ENCODE results near the gene FAM72D.
"Not testable (repeated sequence)": the region's sequence is repeated elsewhere in the genome, so short reads cannot be mapped to it uniquely, and the experiment has no call there.

Gene FAM72D

GRCh38 chr1:145082483-145083255 is 13.1 kb upstream of the FAM72D start:
- not testable (repeated sequence) for DNase-seq (ENCODE audit: low read depth in 3 of 3)

GRCh38 chr1:145093517-145094149 is 2.1 kb upstream of the FAM72D start:
- not testable (repeated sequence) for DNase-seq (ENCODE audit: low read depth in 3 of 3)

- not testable (repeated sequence) for DNase-seq (ENCODE audit: low read depth in 3 of 3)
Observed at GRCh38 chr1:145094655-145095211, 1.0 kb upstream of the FAM72D start.

GRCh38 chr1:145101725-145102124 is 6.0 kb downstream of the FAM72D start:
- not testable (repeated sequence) for DNase-seq (ENCODE audit: low read depth in 3 of 3)

- DNase-seq (ENCODE audit: low read depth in 3 of 3): not testable (repeated sequence)
Observed at GRCh38 chr1:145103294-145103693, 7.5 kb downstream of the FAM72D start.

- not testable (repeated sequence) for DNase-seq (ENCODE audit: low read depth in 3 of 3)
Observed at GRCh38 chr1:145111674-145112073, 15.9 kb downstream of the FAM72D start.

GRCh38 chr1:145112703-145113102 is 16.9 kb downstream of the FAM72D start:
- DNase-seq (ENCODE audit: low read depth in 3 of 3): not testable (repeated sequence)

GRCh38 chr1:145114560-145115057 is 18.8 kb downstream of the FAM72D start:
- not testable (repeated sequence) for DNase-seq (ENCODE audit: low read depth in 3 of 3)

- not testable (repeated sequence) for DNase-seq (ENCODE audit: low read depth in 3 of 3)
Observed at GRCh38 chr1:145115587-145116493, 20.1 kb downstream of the FAM72D start.

GRCh38 chr1:145119842-145120241 is 24.1 kb downstream of the FAM72D start:
- not testable (repeated sequence) for DNase-seq (ENCODE audit: low read depth in 3 of 3)

GRCh38 chr1:145122344-145123061 is 26.7 kb downstream of the FAM72D start:
- not testable (repeated sequence) for DNase-seq (ENCODE audit: low read depth in 3 of 3)

- DNase-seq (ENCODE audit: low read depth in 3 of 3): not testable (repeated sequence)
Observed at GRCh38 chr1:145123062-145123395, 27.3 kb downstream of the FAM72D start.

GRCh38 chr1:145123992-145124641 is 28.3 kb downstream of the FAM72D start:
- DNase-seq (ENCODE audit: low read depth in 3 of 3): not testable (repeated sequence)

- not testable (repeated sequence) for DNase-seq (ENCODE audit: low read depth in 3 of 3)
Observed at GRCh38 chr1:145125112-145125511, 29.3 kb downstream of the FAM72D start.

GRCh38 chr1:145127144-145127543 is 31.4 kb downstream of the FAM72D start:
- DNase-seq (ENCODE audit: low read depth in 3 of 3): not testable (repeated sequence)

GRCh38 chr1:145128697-145129469 is 33.1 kb downstream of the FAM72D start:
- not testable (repeated sequence) for DNase-seq (ENCODE audit: low read depth in 3 of 3)

GRCh38 chr1:145134476-145134875 is 38.7 kb downstream of the FAM72D start:
- not testable (repeated sequence) for DNase-seq (ENCODE audit: low read depth in 3 of 3)

GRCh38 chr1:145140549-145140948 is 44.8 kb downstream of the FAM72D start:
- not testable (repeated sequence) for DNase-seq (ENCODE audit: low read depth in 3 of 3)

GRCh38 chr1:145144264-145144913 is 48.6 kb downstream of the FAM72D start:
- DNase-seq (ENCODE audit: low read depth in 3 of 3): not testable (repeated sequence)
